ENCODE measurements around the gene OR6B1.
"Not testable (repeated sequence)": the region's sequence is repeated elsewhere in the genome, so short reads cannot be mapped to it uniquely, and the experiment has no call there.

OR6B1 gene

GRCh38 chr7:144050093-144050492 lies 50.0 kb downstream of the OR6B1 start:
- FAIRE-seq: no peak

GRCh38 chr7:144050884-144051283 lies 50.8 kb downstream of the OR6B1 start:
- not testable (repeated sequence) for FAIRE-seq

- no peak for FAIRE-seq
Observed at GRCh38 chr7:144057954-144058353, 57.8 kb downstream of the OR6B1 start.
